PC-9 (cell line): ENCODE data around the gene PCDHGA9.

ENCODE experiments used
- CTCF ChIP-seq: fragments of 200-600 bp; sonication (generic); conservative IDR thresholded peaks from 2 replicates; pipeline ENCODE4 v1.6.1; 2017; ENCODE audit warnings: mixed run types, antibody characterized with exemption, mild to moderate bottlenecking, moderate library complexity
- EZH2 ChIP-seq: fragments of 200-600 bp; sonication (generic); IDR thresholded peaks from 2 replicates; pipeline ENCODE4 v1.8.0; 2017; ENCODE audit warnings: antibody characterized with exemption, low read depth

DNA sequence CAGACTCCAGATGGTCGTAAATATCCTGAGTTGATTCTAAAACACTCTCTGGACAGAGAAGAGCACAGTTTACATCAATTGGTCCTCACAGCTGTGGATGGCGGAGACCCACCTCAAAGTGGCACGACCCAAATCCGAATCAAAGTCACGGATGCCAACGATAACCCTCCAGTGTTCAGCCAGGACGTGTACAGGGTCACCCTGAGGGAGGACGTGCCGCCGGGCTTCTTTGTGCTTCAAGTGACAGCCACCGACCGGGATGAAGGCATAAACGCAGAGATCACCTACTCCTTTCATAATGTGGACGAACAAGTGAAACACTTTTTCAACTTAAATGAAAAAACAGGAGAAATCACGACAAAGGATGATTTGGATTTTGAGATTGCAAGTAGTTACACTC is 41.9 kb upstream of the PCDHGA9 start:
- TF ChIP-seq EZH2 = no peak
- no peak for TF ChIP-seq CTCF
